NCI-H146 treated with DMSO at 0.1 percent for 48 hours (cell line): ENCODE measurements around the gene PLIN4.
"Not testable (repeated sequence)": the region's sequence is repeated elsewhere in the genome, so short reads cannot be mapped to it uniquely, and the experiment has no call there.

ENCODE experiments used
- DNase-seq: peaks from one replicate; lab custom pipeline; 2025; ENCODE audit not compliant: unreplicated experiment; lab: John Stamatoyannopoulos, UW

PLIN4 gene

GRCh38 chr19:4527377-4527776, 9.1 kb upstream of the PLIN4 start:
- DNase-seq = not testable (repeated sequence)

GRCh38 chr19:4525563-4526002, 7.3 kb upstream of the PLIN4 start:
- DNase-seq = no peak

- DNase-seq = no peak
These were observed 6.7 kb upstream of the PLIN4 start for GRCh38 chr19:4524808-4525562.

- no peak for DNase-seq
These were observed 5.2 kb upstream of the PLIN4 start for GRCh38 chr19:4523306-4524110.

- DNase-seq = no peak
These were observed 4.2 kb upstream of the PLIN4 start for GRCh38 chr19:4522291-4523002.

- no peak for DNase-seq
These were observed 3.6 kb upstream of the PLIN4 start for GRCh38 chr19:4521888-4522242.

- DNase-seq = no peak
These were observed 3.0 kb upstream of the PLIN4 start for GRCh38 chr19:4521170-4521887.

- DNase-seq = no peak
These were observed 1.4 kb upstream of the PLIN4 start for GRCh38 chr19:4519521-4520277.

- DNase-seq = no peak
These were observed 848 bp upstream of the PLIN4 start for GRCh38 chr19:4519172-4519496.

- DNase-seq = no peak
These were observed 732 bp downstream of the PLIN4 start for GRCh38 chr19:4517451-4518057.

GRCh38 chr19:4516939-4517300, 1.4 kb downstream of the PLIN4 start:
- DNase-seq = no peak

GRCh38 chr19:4516199-4516938, 1.9 kb downstream of the PLIN4 start:
- no peak for DNase-seq

- no peak for DNase-seq
These were observed 2.6 kb downstream of the PLIN4 start for GRCh38 chr19:4515732-4516131.

GRCh38 chr19:4513248-4513647, 5.0 kb downstream of the PLIN4 start:
- DNase-seq = no peak

- DNase-seq = no peak
These were observed 6.2 kb downstream of the PLIN4 start for GRCh38 chr19:4512070-4512469.

GRCh38 chr19:4511300-4512054, 6.8 kb downstream of the PLIN4 start:
- no peak for DNase-seq

GRCh38 chr19:4510435-4511255, 7.6 kb downstream of the PLIN4 start:
- no peak for DNase-seq

GRCh38 chr19:4508698-4509097, 9.6 kb downstream of the PLIN4 start:
- DNase-seq = no peak
